NT2/D1 (cell line): ENCODE measurements around the gene TMEM247.

Experiments
- DNase-seq: peaks from one replicate; pipeline ENCODE4 v3.0.0-alpha.2; 2011; ENCODE audit warnings: low read depth, low spot score
- H3K27me3 ChIP-seq: 2 replicates; pipeline ENCODE4 v1.6.0; 2011; ENCODE audit warnings: mild to moderate bottlenecking; ENCODE audit not compliant: insufficient read length, insufficient read depth
- H3K36me3 ChIP-seq: 2 replicates; pipeline ENCODE4 v1.6.1; 2011; ENCODE audit warnings: mild to moderate bottlenecking, low read length, mixed read lengths; ENCODE audit not compliant: insufficient read depth, insufficient read length
- H3K4me1 ChIP-seq: 2 replicates; pipeline ENCODE4 v1.5.1; 2011; ENCODE audit not compliant: insufficient read depth, insufficient read length
- H3K4me3 ChIP-seq: 2 replicates; pipeline ENCODE4 v1.5.1; 2011; ENCODE audit warnings: low read depth; ENCODE audit not compliant: insufficient read length
- H3K9ac ChIP-seq: 2 replicates; pipeline ENCODE4 v1.6.0; 2011; ENCODE audit warnings: low read depth; ENCODE audit not compliant: insufficient read length
- H3K9me3 ChIP-seq: 2 replicates; pipeline ENCODE4 v1.5.1; 2011; ENCODE audit warnings: mild to moderate bottlenecking, low read length; ENCODE audit not compliant: insufficient read depth
- SUZ12 ChIP-seq: IDR thresholded peaks from 2 replicates; pipeline ENCODE4 v1.6.1; 2011; ENCODE audit not compliant: insufficient read length, insufficient read depth; ENCODE audit errors: extremely low read depth
- YY1 ChIP-seq: IDR thresholded peaks from 2 replicates; pipeline ENCODE4 v1.6.1; 2011; ENCODE audit not compliant: insufficient read length, insufficient read depth
- ZNF274 ChIP-seq: IDR thresholded peaks from 2 replicates; pipeline ENCODE4 v1.6.1; 2011; ENCODE audit warnings: mild to moderate bottlenecking, low read depth, low read length

Gene TMEM247

GRCh38 chr2:46481198-46482193, 2.1 kb downstream of the TMEM247 start:
- peaks cover 18% of the 10 kb centered on the region for H3K9me3 ChIP-seq
- no peaks in the 10 kb centered on the region for H3K36me3 ChIP-seq
- H3K4me3 ChIP-seq, result no peak overlapping the region
- no peaks in the 10 kb centered on the region for H3K27me3 ChIP-seq
- no peaks in the 10 kb centered on the region for H3K4me1 ChIP-seq
- no peak for TF ChIP-seq YY1
- no peak for TF ChIP-seq SUZ12
- no peak for TF ChIP-seq ZNF274
- H3K9ac ChIP-seq, result no peak overlapping the region
- no peak for DNase-seq

- Histone ChIP-seq H3K4me3 (no peak overlapping the region), H3K4me1 (no peaks in the 10 kb centered on the region), H3K36me3 (no peaks in the 10 kb centered on the region), H3K27me3 (no peaks in the 10 kb centered on the region), H3K9me3 (peaks cover 18% of the 10 kb centered on the region), H3K9ac (no peak overlapping the region)
- TF ChIP-seq YY1 (no peak), ZNF274 (no peak), SUZ12 (no peak)
- DNase-seq, result no peak
Observed at GRCh38 chr2:46482490-46482889, 3.1 kb downstream of the TMEM247 start.

GRCh38 chr2:46485002-46485401, 5.6 kb downstream of the TMEM247 start:
- Histone ChIP-seq H3K27me3 (no peaks in the 10 kb centered on the region), H3K36me3 (no peaks in the 10 kb centered on the region), H3K4me3 (no peak overlapping the region), H3K9ac (no peak overlapping the region), H3K4me1 (peaks cover 4% of the 10 kb centered on the region), H3K9me3 (no peaks in the 10 kb centered on the region)
- DNase-seq, result no peak
- TF ChIP-seq YY1, result no peak
- no peak for TF ChIP-seq ZNF274
- TF ChIP-seq SUZ12, result no peak

- Histone ChIP-seq H3K9me3 (no peaks in the 10 kb centered on the region), H3K36me3 (no peaks in the 10 kb centered on the region), H3K4me1 (peaks cover 9% of the 10 kb centered on the region), H3K4me3 (no peak overlapping the region), H3K27me3 (no peaks in the 10 kb centered on the region), H3K9ac (no peak overlapping the region)
- DNase-seq, result no peak
- TF ChIP-seq SUZ12 (no peak), ZNF274 (no peak), YY1 (no peak)
Observed at GRCh38 chr2:46486436-46486835, 7.1 kb downstream of the TMEM247 start.

- no peak for TF ChIP-seq ZNF274
- no peak for TF ChIP-seq YY1
- no peak for TF ChIP-seq SUZ12
- Histone ChIP-seq H3K9ac (no peak overlapping the region), H3K4me1 (peaks cover 9% of the 10 kb centered on the region), H3K9me3 (no peaks in the 10 kb centered on the region), H3K36me3 (no peaks in the 10 kb centered on the region), H3K4me3 (no peak overlapping the region), H3K27me3 (peaks cover 3% of the 10 kb centered on the region)
- DNase-seq, result no peak
Observed at GRCh38 chr2:46487667-46488335, 8.4 kb downstream of the TMEM247 start.

- H3K9ac ChIP-seq, result no peak overlapping the region
- no peaks in the 10 kb centered on the region for H3K9me3 ChIP-seq
- peaks cover 9% of the 10 kb centered on the region for H3K4me1 ChIP-seq
- H3K4me3 ChIP-seq, result no peak overlapping the region
- H3K36me3 ChIP-seq, result no peaks in the 10 kb centered on the region
- TF ChIP-seq ZNF274 (no peak), YY1 (no peak), SUZ12 (no peak)
- no peak for DNase-seq
- H3K27me3 ChIP-seq, result peaks cover 3% of the 10 kb centered on the region
Observed at GRCh38 chr2:46488389-46488788, 9.0 kb downstream of the TMEM247 start.
